RWPE2 (cell line): Measurements from ENCODE around the gene LRGUK.

Experiments used
- ATAC-seq: fragments of 200-7000 bp; cut with Tn5 transposase; 3 replicates; pipeline ENCODE4 v1.9.1; 2021; ENCODE audit warnings: low read depth
- DNase-seq: peaks from one replicate; pipeline ENCODE4 v3.0.0-alpha.2; 2020; ENCODE audit warnings: low spot score
- H3K27ac ChIP-seq: fragments of 450-650 bp; 2 replicates; pipeline ENCODE4 v1.5.1; 2017; ENCODE audit warnings: mild to moderate bottlenecking; ENCODE audit not compliant: poor library complexity, severe bottlenecking
- H3K27me3 ChIP-seq: fragments of 250-450 bp; sonication (Bioruptor Pico); 2 replicates; pipeline ENCODE4 v1.5.1; 2021; ENCODE audit warnings: mild to moderate bottlenecking, moderate library complexity; ENCODE audit not compliant: insufficient read depth, poor library complexity, severe bottlenecking
- H3K36me3 ChIP-seq: fragments of 250-450 bp; sonication (Bioruptor Pico); 2 replicates; pipeline ENCODE4 v1.5.1; 2020; ENCODE audit warnings: low read depth, mild to moderate bottlenecking, moderate library complexity
- H3K4me1 ChIP-seq: fragments of 250-450 bp; sonication (Bioruptor Pico); 2 replicates; pipeline ENCODE4 v1.5.1; 2021; ENCODE audit warnings: mild to moderate bottlenecking, moderate library complexity; ENCODE audit not compliant: insufficient read depth, poor library complexity, severe bottlenecking
- H3K4me3 ChIP-seq: fragments of 250-450 bp; sonication (Bioruptor Pico); 2 replicates; pipeline ENCODE4 v1.5.1; 2021; ENCODE audit warnings: mild to moderate bottlenecking, moderate library complexity; ENCODE audit not compliant: severe bottlenecking
- H3K9me3 ChIP-seq: fragments of 250-450 bp; sonication (Bioruptor Pico); 2 replicates; pipeline ENCODE4 v1.5.1; 2021; ENCODE audit warnings: mild to moderate bottlenecking, moderate library complexity; ENCODE audit not compliant: severe bottlenecking
- TF ChIP-seq, protein P1 (sequence below): fragments of 450-650 bp; IDR thresholded peaks from one replicate; pipeline ENCODE4 v1.5.1; 2017; ENCODE audit warnings: mild to moderate bottlenecking, moderate library complexity; ENCODE audit not compliant: poor library complexity, severe bottlenecking

Gene LRGUK

DNA sequence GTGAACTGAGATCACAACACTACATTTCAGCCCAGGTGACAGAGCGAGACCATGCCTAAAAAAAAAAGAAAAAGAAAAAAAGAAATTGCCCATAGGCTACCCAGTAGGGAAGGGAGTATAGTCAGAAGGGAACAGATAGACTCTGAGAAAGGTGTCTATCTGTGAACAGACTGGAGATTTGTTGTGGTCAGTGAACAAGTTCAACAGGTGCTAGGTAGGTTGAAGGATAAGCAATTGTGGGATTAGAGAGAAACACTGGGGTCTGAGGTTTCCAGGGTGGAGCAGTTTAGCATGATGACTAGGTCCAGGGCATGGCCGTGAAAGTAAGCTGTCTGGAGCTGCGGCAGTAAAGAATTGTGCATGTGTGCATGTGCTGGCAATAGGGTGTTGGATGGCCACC lies 6.9 kb downstream of the LRGUK start:
- Histone ChIP-seq H3K27ac (no peak overlapping the region), H3K9me3 (no peaks in the 10 kb centered on the region), H3K36me3 (no peaks in the 10 kb centered on the region), H3K27me3 (no peaks in the 10 kb centered on the region), H3K4me1 (no peaks in the 10 kb centered on the region), H3K4me3 (no peak overlapping the region)
- TF ChIP-seq, protein P1, sequence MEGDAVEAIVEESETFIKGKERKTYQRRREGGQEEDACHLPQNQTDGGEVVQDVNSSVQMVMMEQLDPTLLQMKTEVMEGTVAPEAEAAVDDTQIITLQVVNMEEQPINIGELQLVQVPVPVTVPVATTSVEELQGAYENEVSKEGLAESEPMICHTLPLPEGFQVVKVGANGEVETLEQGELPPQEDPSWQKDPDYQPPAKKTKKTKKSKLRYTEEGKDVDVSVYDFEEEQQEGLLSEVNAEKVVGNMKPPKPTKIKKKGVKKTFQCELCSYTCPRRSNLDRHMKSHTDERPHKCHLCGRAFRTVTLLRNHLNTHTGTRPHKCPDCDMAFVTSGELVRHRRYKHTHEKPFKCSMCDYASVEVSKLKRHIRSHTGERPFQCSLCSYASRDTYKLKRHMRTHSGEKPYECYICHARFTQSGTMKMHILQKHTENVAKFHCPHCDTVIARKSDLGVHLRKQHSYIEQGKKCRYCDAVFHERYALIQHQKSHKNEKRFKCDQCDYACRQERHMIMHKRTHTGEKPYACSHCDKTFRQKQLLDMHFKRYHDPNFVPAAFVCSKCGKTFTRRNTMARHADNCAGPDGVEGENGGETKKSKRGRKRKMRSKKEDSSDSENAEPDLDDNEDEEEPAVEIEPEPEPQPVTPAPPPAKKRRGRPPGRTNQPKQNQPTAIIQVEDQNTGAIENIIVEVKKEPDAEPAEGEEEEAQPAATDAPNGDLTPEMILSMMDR = no peak
- no peak for ATAC-seq
- no peak for DNase-seq

DNA sequence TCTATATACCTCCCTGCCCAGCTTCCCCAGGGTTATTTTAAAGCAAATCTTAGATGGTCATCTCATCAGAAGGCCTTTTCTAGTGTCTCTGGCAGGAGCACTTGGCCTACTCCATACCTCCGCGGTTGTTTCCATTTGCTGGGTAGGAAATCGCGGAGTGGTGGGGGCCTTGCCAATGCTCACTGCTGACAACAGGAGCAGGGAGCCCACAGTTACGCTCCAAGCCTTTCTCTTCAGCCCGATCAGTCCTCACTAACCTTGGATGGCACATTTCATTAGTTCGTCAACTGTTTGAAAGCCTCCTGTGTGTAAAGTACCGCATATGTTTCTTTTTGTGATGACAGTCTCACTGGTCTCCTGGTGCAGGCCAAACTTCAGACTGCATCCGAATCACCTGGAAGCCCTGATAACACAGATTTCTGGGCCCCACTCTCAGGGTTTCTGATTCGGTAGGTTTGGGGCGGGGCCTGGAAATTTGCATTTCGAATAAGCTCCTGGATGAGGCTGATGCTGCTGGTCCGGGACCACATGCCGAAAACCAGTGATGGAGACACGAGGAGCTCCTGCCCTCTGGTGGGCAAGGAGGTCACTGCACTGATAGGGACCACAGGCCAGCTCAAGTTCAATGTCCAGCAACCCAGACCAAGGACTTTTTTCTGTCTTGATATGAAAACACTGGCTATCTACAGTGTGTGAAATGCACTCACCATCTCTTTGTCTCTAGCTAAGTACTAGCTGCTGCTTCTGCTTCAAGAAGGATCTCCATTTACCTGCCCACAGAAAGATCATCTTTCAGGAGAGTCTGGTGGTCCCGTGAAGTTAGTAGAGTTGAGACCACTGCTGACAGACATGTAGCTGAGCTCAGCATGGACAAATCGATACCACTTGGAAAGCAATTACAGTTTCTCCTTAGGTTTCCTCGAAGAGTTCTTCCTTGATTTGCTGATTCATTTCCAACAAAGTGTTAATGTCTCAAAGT lies 14.0 kb downstream of the LRGUK start:
- H3K4me3 ChIP-seq = no peak overlapping the region
- H3K9me3 ChIP-seq = no peaks in the 10 kb centered on the region
- peak; percentile 68 for ATAC-seq
- no peak for DNase-seq
- H3K27ac ChIP-seq = no peak overlapping the region
- TF ChIP-seq, protein P1 = peak; percentile 92
- H3K27me3 ChIP-seq = no peaks in the 10 kb centered on the region
- H3K4me1 ChIP-seq = no peaks in the 10 kb centered on the region
- H3K36me3 ChIP-seq = no peaks in the 10 kb centered on the region

DNA sequence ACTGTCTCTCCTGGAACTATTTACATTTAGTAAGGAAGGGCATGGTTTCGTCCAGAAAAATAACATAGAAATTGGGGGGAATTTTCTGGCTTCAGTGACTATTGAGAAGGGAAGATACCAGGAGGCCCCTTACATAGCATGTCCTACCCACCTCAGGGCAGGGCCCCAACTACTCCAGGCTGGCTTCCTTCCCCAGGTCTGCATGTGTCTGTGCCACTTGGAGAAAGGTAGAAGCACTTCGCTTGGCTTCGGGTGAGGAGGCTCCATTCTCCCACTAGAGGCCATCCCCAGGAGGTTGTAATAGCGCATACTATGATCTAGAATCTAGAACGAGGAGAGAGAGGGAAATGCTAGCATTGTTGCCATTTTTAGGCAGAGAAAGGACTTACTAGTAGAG lies 14.7 kb downstream of the LRGUK start:
- ATAC-seq = no peak
- DNase-seq = no peak
- TF ChIP-seq, protein P1 = no peak
- Histone ChIP-seq H3K4me1 (no peaks in the 10 kb centered on the region), H3K9me3 (no peaks in the 10 kb centered on the region), H3K36me3 (no peaks in the 10 kb centered on the region), H3K27me3 (no peaks in the 10 kb centered on the region), H3K27ac (no peak overlapping the region), H3K4me3 (no peak overlapping the region)

DNA sequence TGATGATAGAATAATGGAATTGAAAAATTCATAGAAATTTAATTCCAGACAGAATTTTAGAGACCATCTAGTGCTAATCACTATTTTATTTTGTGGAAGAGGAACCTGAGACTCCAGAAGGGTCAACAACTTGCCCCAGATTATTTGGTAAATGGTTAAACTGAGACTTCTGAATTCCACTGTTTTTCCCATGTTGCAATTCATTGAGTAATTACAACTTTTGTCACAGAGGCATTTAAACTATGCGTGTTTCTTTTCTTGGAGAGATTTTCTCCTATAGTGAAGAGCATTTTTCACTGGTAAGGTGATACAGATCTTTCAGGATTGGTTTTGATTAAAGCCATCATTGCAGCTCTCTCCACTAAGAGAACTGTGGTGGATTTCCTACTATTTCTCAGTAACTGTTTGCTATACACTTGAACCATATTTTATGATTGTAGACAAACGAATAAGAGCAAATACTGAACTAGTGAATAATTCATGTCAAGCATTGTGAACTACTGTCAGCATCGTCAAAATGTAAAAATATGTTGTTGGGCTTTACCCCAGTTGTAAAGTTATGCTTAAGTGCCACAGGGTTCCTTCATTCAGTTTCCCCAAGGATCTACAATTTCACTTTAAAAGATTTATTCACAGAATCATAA lies 26.5 kb downstream of the LRGUK start:
- no peak for ATAC-seq
- Histone ChIP-seq H3K27me3 (peaks cover 3% of the 10 kb centered on the region), H3K36me3 (no peaks in the 10 kb centered on the region), H3K4me1 (no peaks in the 10 kb centered on the region), H3K9me3 (no peaks in the 10 kb centered on the region), H3K4me3 (no peak overlapping the region), H3K27ac (no peak overlapping the region)
- DNase-seq = no peak
- TF ChIP-seq, protein P1 = no peak
